ENCODE results near the gene FSTL4. TPM values are rescaled to one million over a fixed set of nuclear protein-coding genes. Genes with fewer than 3 reads are reported as not detected.

FSTL4 gene
- total RNA-seq, 2 donors from 2014 or later = 4.4 to 5.5 TPM

GRCh38 chr5:133364936-133365707 lies 247.2 kb downstream of the FSTL4 start:
- H3K9ac ChIP-seq (ENCODE audit: extremely low read depth, low read length, poor library complexity, severe bottlenecking) = no peak overlapping the region
- no peaks in the 10 kb centered on the region for H3K36me3 Mint-ChIP-seq (ENCODE audit: low read depth)
- peaks cover 11% of the 10 kb centered on the region for H3K4me1 ChIP-seq (ENCODE audit: control insufficient read depth, insufficient read depth, low read length)
- no peaks in the 10 kb centered on the region for H3K9me3 Mint-ChIP-seq
- DNase-seq = peak; percentile 72
- H3K27ac ChIP-seq (ENCODE audit: low read depth, low read length) = no peak overlapping the region
- 33 to 61% methylated on average over 7 to 12 of the region's 12 CpGs for WGBS, 2 experiments (ENCODE audit: insufficient coverage in 1 of 2, insufficient read length in 1 of 2)
- peak; percentile 81 for TF ChIP-seq CTCF (conservative IDR thresholded peaks at IDR 0.05)
- H3K9me3 ChIP-seq (ENCODE audit: control insufficient read depth, low read length) = no peaks in the 10 kb centered on the region
- H3K4me3 ChIP-seq (ENCODE audit: low read length) = no peak overlapping the region
- no peak overlapping the region for H3K4me3 Mint-ChIP-seq
- no peak overlapping the region for H3K27ac Mint-ChIP-seq
- H3K27me3 ChIP-seq (ENCODE audit: control insufficient read depth, insufficient read depth, low read length, poor library complexity, severe bottlenecking) = no peaks in the 10 kb centered on the region
- no peaks in the 10 kb centered on the region for H3K27me3 Mint-ChIP-seq (ENCODE audit: insufficient read depth)
- H3K36me3 ChIP-seq (ENCODE audit: control insufficient read depth, insufficient read depth, low read length) = no peaks in the 10 kb centered on the region
- H3K4me1 Mint-ChIP-seq = peaks cover 23% of the 10 kb centered on the region

DNA sequence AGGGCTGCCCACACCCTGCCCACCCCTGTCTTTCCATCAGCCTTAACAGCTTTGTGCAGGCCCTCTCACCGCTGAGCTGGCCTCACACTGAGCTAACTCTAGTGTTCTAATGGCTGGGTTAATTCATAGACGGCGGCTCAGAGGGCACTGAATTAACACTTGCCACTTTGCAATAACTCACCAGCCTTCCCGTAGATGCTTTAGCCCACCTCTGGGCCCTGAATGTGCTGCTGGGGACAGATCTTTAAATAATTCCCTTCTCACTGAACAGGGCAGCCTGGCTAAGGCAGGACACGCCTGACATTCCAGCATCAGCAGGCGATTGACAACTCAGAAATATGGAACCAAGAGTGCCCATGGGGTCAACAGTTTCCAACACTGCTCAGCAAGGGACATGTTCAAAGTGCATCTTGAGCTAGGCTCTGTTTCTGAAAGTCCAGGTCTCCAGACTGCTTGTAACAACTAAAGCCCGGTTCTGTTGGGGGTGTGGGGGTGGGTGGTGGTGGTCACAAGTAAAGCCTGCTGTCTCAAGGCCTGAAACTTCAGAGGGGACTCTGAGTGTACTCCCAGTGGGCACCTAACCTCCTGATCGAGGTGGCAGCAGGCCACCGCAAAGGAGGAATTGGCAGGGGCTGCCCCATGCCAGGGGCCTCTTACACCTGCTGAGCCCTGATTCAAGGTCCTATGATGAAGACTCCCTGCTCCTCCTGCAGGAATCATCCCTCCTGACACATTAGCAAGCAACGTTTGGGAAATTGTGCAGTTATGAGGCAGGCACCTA lies 248.3 kb downstream of the FSTL4 start:
- no peaks in the 10 kb centered on the region for H3K9me3 ChIP-seq (ENCODE audit: control insufficient read depth, low read length)
- peaks cover 20% of the 10 kb centered on the region for H3K4me1 Mint-ChIP-seq
- H3K4me3 Mint-ChIP-seq = no peak overlapping the region
- DNase-seq = no peak
- TF ChIP-seq CTCF (conservative IDR thresholded peaks at IDR 0.05) = no peak
- 82 to 85% methylated on average over 8 to 10 of the region's 10 CpGs for WGBS, 2 experiments (ENCODE audit: insufficient coverage in 1 of 2, insufficient read length in 1 of 2)
- no peaks in the 10 kb centered on the region for H3K27me3 ChIP-seq (ENCODE audit: control insufficient read depth, insufficient read depth, low read length, poor library complexity, severe bottlenecking)
- H3K27ac ChIP-seq (ENCODE audit: low read depth, low read length) = no peak overlapping the region
- H3K9ac ChIP-seq (ENCODE audit: extremely low read depth, low read length, poor library complexity, severe bottlenecking) = no peak overlapping the region
- no peaks in the 10 kb centered on the region for H3K9me3 Mint-ChIP-seq
- H3K27me3 Mint-ChIP-seq (ENCODE audit: insufficient read depth) = no peaks in the 10 kb centered on the region
- no peaks in the 10 kb centered on the region for H3K36me3 ChIP-seq (ENCODE audit: control insufficient read depth, insufficient read depth, low read length)
- no peak overlapping the region for H3K4me3 ChIP-seq (ENCODE audit: low read length)
- H3K4me1 ChIP-seq (ENCODE audit: control insufficient read depth, insufficient read depth, low read length) = peaks cover 11% of the 10 kb centered on the region
- H3K36me3 Mint-ChIP-seq (ENCODE audit: low read depth) = no peaks in the 10 kb centered on the region
- H3K27ac Mint-ChIP-seq = no peak overlapping the region

DNA sequence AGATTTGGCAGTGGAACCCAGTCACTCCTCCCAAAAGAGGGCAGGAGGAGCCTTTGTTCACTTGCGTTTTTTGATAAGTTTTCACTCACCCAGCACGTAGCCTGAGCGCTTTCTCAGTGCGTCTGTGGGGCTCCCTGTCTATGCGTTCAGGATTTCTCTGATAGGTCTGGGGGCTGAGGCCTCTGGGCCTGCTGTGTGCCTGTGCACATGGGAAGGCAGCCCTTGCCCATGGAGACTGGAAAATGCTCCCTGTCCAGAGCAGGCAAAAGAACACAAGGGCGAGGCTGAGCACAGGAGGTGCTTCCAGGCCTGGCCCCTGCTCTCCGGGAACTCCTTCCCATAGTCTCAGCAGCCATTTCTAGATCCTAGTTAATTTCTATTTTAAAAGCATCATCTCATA lies 249.9 kb downstream of the FSTL4 start:
- peaks cover 11% of the 10 kb centered on the region for H3K4me1 ChIP-seq (ENCODE audit: control insufficient read depth, insufficient read depth, low read length)
- peak; percentile 29 for DNase-seq

More for the DNA sequence above, 249.9 kb downstream of the FSTL4 start:
- 89% methylated on average over 7 of the region's 7 CpGs for WGBS, 2 experiments (ENCODE audit: insufficient coverage in 1 of 2, insufficient read length in 1 of 2)
- H3K27ac Mint-ChIP-seq = no peak overlapping the region
- Histone ChIP-seq H3K4me3 (ENCODE audit: low read length) (no peak overlapping the region), H3K9ac (ENCODE audit: extremely low read depth, low read length, poor library complexity, severe bottlenecking) (no peak overlapping the region), H3K36me3 (ENCODE audit: control insufficient read depth, insufficient read depth, low read length) (no peaks in the 10 kb centered on the region), H3K27me3 (ENCODE audit: control insufficient read depth, insufficient read depth, low read length, poor library complexity, severe bottlenecking) (no peaks in the 10 kb centered on the region), H3K9me3 (ENCODE audit: control insufficient read depth, low read length) (no peaks in the 10 kb centered on the region), H3K27ac (ENCODE audit: low read depth, low read length) (no peak overlapping the region)
- peaks cover 20% of the 10 kb centered on the region for H3K4me1 Mint-ChIP-seq
- no peak for TF ChIP-seq CTCF (conservative IDR thresholded peaks at IDR 0.05)
- no peaks in the 10 kb centered on the region for H3K9me3 Mint-ChIP-seq
- no peak overlapping the region for H3K4me3 Mint-ChIP-seq
- no peaks in the 10 kb centered on the region for H3K36me3 Mint-ChIP-seq (ENCODE audit: low read depth)
- H3K27me3 Mint-ChIP-seq (ENCODE audit: insufficient read depth) = no peaks in the 10 kb centered on the region
